ENCODE data around the gene BORCS5.

The BORCS5 gene

DNA sequence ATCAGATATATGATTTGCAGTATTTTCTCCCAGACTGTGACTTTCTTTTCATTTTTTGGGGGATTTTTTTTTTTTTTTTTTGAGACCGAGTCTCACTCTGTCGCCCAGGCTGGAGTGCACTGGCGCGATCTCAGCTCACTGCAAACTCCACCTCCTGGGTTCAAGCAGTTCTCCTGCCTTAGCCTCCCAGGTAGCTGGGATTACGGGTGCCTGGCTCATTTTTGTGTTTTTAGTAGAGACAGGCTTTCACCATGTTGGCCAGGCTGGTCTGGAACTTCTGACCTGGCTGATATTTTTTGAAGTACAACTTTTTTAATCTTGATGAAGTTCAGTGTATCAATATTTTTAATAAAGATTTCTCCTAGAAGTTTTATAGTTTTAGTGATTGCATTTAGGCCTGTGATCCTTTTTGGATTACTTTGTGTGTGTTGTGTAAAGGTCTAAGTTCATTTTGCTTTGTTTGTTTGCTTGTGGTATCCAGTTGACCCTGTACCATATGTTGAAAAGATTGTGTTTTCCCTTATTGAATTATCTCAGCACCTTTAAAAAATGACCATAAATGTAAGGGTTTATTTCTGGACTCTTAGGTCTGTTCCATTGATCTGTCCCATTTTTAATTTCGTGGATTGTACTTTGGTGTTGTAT, 24.2 kb downstream of the BORCS5 start:
- Mint-ChIP-seq H3K9me3 (peaks cover 14% of the 10 kb centered on the region), H3K27ac (no peak overlapping the region), H3K36me3 (ENCODE audit: low read depth) (peaks cover 33% of the 10 kb centered on the region), H3K4me1 (peaks cover 10% of the 10 kb centered on the region), H3K4me3 (no peak overlapping the region), H3K27me3 (ENCODE audit: low read depth, poor library complexity) (no peaks in the 10 kb centered on the region)
- TF ChIP-seq, protein P1, sequence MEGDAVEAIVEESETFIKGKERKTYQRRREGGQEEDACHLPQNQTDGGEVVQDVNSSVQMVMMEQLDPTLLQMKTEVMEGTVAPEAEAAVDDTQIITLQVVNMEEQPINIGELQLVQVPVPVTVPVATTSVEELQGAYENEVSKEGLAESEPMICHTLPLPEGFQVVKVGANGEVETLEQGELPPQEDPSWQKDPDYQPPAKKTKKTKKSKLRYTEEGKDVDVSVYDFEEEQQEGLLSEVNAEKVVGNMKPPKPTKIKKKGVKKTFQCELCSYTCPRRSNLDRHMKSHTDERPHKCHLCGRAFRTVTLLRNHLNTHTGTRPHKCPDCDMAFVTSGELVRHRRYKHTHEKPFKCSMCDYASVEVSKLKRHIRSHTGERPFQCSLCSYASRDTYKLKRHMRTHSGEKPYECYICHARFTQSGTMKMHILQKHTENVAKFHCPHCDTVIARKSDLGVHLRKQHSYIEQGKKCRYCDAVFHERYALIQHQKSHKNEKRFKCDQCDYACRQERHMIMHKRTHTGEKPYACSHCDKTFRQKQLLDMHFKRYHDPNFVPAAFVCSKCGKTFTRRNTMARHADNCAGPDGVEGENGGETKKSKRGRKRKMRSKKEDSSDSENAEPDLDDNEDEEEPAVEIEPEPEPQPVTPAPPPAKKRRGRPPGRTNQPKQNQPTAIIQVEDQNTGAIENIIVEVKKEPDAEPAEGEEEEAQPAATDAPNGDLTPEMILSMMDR (IDR thresholded peaks at IDR 0.05), result no peak
- DNase-seq, result no peak

DNA sequence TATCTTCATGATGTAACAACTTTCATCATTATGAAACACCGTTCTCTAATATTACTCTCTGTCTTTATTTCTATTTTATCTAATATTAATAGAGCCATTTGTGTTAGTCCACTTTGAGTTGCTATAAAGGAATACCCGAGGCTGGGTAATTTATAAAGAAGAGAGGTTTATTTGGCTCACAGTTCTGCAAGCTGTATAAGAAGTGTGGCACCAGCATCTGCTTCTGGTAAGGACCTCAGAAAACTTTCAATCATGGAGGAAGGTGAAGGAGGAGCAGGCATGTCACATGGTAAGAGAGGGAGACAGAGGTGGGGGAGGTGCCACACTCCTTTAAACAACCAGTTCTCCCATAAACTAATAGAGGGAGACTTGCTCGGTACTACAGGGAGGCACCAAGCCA, 25.1 kb downstream of the BORCS5 start:
- Mint-ChIP-seq H3K4me3 (no peak overlapping the region), H3K36me3 (ENCODE audit: low read depth) (peaks cover 33% of the 10 kb centered on the region), H3K4me1 (peaks cover 10% of the 10 kb centered on the region), H3K27me3 (ENCODE audit: low read depth, poor library complexity) (no peaks in the 10 kb centered on the region), H3K9me3 (peaks cover 14% of the 10 kb centered on the region), H3K27ac (no peak overlapping the region)
- TF ChIP-seq, protein P1 (IDR thresholded peaks at IDR 0.05), result no peak
- DNase-seq, result no peak

DNA sequence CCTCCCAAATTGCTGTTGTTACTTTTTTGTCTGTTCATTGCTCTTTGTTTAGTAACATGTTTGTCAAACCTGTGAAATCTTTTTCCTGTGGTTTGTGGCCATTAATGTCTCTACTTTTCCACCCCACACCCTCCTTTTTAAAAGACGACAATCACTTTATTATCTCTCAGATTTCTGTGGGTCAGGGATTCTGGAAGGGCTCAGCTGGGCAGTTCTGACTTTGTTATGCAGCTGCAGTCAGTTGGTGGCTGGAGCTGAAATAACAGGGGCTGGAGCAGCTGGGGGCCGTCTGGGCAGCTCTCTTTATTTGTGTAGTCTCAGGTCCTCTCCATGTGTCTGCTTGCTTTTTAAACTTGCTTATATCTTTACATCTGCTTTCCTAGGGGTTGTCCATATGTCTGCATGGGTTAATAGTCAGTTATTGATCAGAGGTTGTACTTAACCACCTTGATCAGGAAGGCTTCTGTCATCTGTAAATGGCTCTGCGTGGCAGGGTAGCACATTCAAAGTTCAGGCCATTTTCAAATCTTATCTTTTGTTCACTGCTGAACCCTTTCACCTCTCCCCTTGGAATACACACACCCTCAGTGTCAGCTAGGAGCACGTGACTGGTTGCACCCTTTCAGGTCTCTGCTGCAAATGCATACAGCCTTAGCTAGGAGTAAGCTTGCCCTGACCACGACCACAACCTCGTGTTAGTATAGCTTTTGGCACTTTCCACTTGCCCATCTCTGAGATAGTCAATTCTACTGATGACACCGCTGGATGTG, 27.9 kb downstream of the BORCS5 start:
- H3K27ac Mint-ChIP-seq, result peak overlapping the region; percentile 40
- peak; percentile 7 for DNase-seq
- no peak overlapping the region for H3K4me3 Mint-ChIP-seq
- peaks cover 15% of the 10 kb centered on the region for H3K9me3 Mint-ChIP-seq
- peaks cover 35% of the 10 kb centered on the region for H3K36me3 Mint-ChIP-seq (ENCODE audit: low read depth)
- H3K27me3 Mint-ChIP-seq (ENCODE audit: low read depth, poor library complexity), result no peaks in the 10 kb centered on the region
- peaks cover 10% of the 10 kb centered on the region for H3K4me1 Mint-ChIP-seq
- TF ChIP-seq, protein P1 (IDR thresholded peaks at IDR 0.05), result no peak

DNA sequence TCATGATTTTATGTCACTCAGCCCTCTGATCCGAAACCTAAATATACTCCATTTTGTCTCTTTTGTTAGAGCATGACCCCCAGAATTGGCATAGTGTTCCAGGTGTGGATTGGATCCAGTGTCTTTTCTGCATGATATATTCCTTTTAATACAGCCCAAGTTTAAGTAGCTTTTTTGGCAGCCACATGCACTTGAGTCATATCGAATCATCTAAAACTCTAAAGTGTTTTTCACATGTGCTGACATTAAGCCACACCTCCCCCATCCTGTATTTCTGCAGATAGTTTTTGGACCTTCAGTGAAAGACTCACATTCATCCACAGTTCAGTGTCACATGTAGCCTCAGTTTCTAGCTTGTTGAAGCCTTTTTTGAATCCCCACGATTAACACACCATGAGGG, 30.6 kb downstream of the BORCS5 start:
- Mint-ChIP-seq H3K4me3 (no peak overlapping the region), H3K4me1 (peaks cover 10% of the 10 kb centered on the region), H3K27ac (no peak overlapping the region), H3K36me3 (ENCODE audit: low read depth) (peaks cover 28% of the 10 kb centered on the region), H3K27me3 (ENCODE audit: low read depth, poor library complexity) (no peaks in the 10 kb centered on the region), H3K9me3 (peaks cover 12% of the 10 kb centered on the region)
- no peak for DNase-seq
- TF ChIP-seq, protein P1 (IDR thresholded peaks at IDR 0.05), result no peak

DNA sequence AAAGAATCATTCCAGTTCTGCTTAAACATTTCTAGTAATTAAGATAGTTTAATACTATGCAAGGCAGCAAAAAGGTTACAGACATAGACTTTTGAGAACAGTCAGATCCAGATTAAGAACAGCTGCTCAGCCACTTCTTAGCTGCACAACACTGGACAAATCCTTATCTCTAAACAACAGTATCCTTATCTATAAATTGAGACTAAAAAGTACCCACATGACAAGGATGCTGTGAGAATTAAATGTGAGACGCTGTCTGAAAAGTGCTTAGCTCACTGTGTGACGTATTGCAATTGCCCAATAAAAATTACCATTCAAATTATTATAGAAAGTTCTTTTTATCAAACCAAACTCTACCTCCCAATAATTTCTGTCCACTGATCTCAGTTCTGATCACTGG, 35.5 kb downstream of the BORCS5 start:
- DNase-seq, result no peak
- Mint-ChIP-seq H3K27me3 (ENCODE audit: low read depth, poor library complexity) (peaks cover 2% of the 10 kb centered on the region), H3K4me3 (no peak overlapping the region), H3K4me1 (peaks cover 12% of the 10 kb centered on the region), H3K9me3 (peaks cover 3% of the 10 kb centered on the region), H3K27ac (no peak overlapping the region), H3K36me3 (ENCODE audit: low read depth) (peaks cover 7% of the 10 kb centered on the region)
- TF ChIP-seq, protein P1 (IDR thresholded peaks at IDR 0.05), result no peak

All from nephron progenitor cell (in vitro differentiated cells).